Lung (tissue), 12 donors: Measurements from ENCODE around the gene CD59. TPM values are rescaled to one million over a fixed set of nuclear protein-coding genes. Genes with fewer than 3 reads are reported as not detected.

Experiments used
- ATAC-seq: fragments of 200-7000 bp; cut with Tn5 transposase; one replicate; pipeline ENCODE4 v1.9.1; 2020; ENCODE audit warnings: moderate number of reproducible peaks; ENCODE audit not compliant: insufficient read depth, low FRiP score
- DNase-seq, 3 donors: peaks; one replicate each; pipeline ENCODE4 v3.0.0-alpha.2; 2013 to 2017
- H3K27ac ChIP-seq, 2 donors: one replicate each; pipeline ENCODE4 v1.5.1; 2013; ENCODE audit warnings: mild to moderate bottlenecking in 2 of 2, moderate library complexity in 2 of 2, control low read depth in 1 of 2, inconsistent platforms in 1 of 2, low read depth in 1 of 2, low read length in 1 of 2
- H3K27me3 ChIP-seq, 3 donors: one replicate each; pipeline ENCODE4 v1.5.1; 2013; ENCODE audit warnings: low read length in 2 of 3; ENCODE audit not compliant: control insufficient read depth in 3 of 3, insufficient read depth in 3 of 3
- H3K36me3 ChIP-seq, 4 donors: one replicate each; pipeline ENCODE4 v1.5.1; 2013; ENCODE audit warnings: low read length in 4 of 4, mild to moderate bottlenecking in 1 of 4, moderate library complexity in 1 of 4; ENCODE audit not compliant: control insufficient read depth in 4 of 4, insufficient read depth in 4 of 4
- H3K4me1 ChIP-seq, 5 donors: one replicate each; pipeline ENCODE4 v1.5.1; 2013; ENCODE audit warnings: low read length in 5 of 5, mild to moderate bottlenecking in 2 of 5, moderate library complexity in 1 of 5; ENCODE audit not compliant: control insufficient read depth in 5 of 5, insufficient read depth in 5 of 5
- H3K4me3 ChIP-seq: one replicate; pipeline ENCODE4 v1.5.1; 2013; ENCODE audit warnings: mild to moderate bottlenecking, control low read depth, moderate library complexity
- H3K9ac ChIP-seq, 2 donors: one replicate each; pipeline ENCODE4 v1.5.1; 2013; ENCODE audit warnings: low read length in 2 of 2, control low read depth in 1 of 2; ENCODE audit not compliant: insufficient read depth in 1 of 2
- H3K9me3 ChIP-seq, 4 donors: one replicate each; pipeline ENCODE4 v1.5.1; 2013; ENCODE audit warnings: low read length in 3 of 4, mild to moderate bottlenecking in 1 of 4, moderate library complexity in 1 of 4; ENCODE audit not compliant: control insufficient read depth in 4 of 4, insufficient read depth in 3 of 4
- CTCF ChIP-seq: IDR thresholded peaks from 2 replicates; pipeline ENCODE4 v1.5.1; 2012; ENCODE audit warnings: mild to moderate bottlenecking; ENCODE audit errors: control extremely low read depth, extremely low read depth
- WGBS, 2 donors: extraction: QIAGEN DNeasy Blood & Tissue Kit; methylation state at CpG; one replicate each; pipeline ENCODE4 v1.1.7; 2013; 5-methylcytosine and 5-hydroxymethylcytosine counted together
- polyA plus RNA-seq, 2 donors: library from polyadenylated mRNA; stranded (reverse); fragments of 200-250 nt; gene quantifications; one replicate each; pipeline ENCODE4 v1.2.1, GENCODE V29; 2013
- total RNA-seq, 2 donors: library from RNA; depleted of rRNA in 1 of 2; stranded (reverse); fragments of >200 nt in 1 of 2; gene quantifications; one replicate each; pipeline ENCODE4 v1.2.1, GENCODE V29; 2014 to 2021
- donor health status: control.
- donor health status: control.
- donor health status: Bipolar disorder and iron deficiency.
- donor health status: healthy.
- donor health status: DM: yes; HTN: yes; CAD: no.

The CD59 gene
- total and polyA plus RNA-seq, 4 donors, result 215 to 833 (median 539) TPM

GRCh38 chr11:33737362-33737821 lies 1.2 kb upstream of the CD59 start:
- Histone ChIP-seq H3K27me3 (no peaks in the 10 kb centered on the region), H3K27ac (peak overlapping the region; percentile 73 to 98), H3K36me3 (no peaks in the 10 kb centered on the region), H3K4me1 (peaks cover 6 to 33% (median 11%) of the 10 kb centered on the region in 5 donors), H3K9ac (peak overlapping the region in 1 of 2 donors; percentile 88), H3K4me3 (no peak overlapping the region), H3K9me3 (no peaks in the 10 kb centered on the region)
- DNase-seq (peak in 2 of 3 donors; percentile 56 to 67), ATAC-seq (no peak)
- WGBS, 2 donors, result 64 to 75% methylated on average over 3 of the region's 3 CpGs
- no peak for TF ChIP-seq CTCF

GRCh38 chr11:33735271-33736147 lies 714 bp downstream of the CD59 start:
- peaks cover 9 to 42% (median 20%) of the 10 kb centered on the region in 5 donors for H3K4me1 ChIP-seq
- WGBS, 2 donors, result 1% methylated on average over 53 of the region's 53 CpGs
- no peaks in the 10 kb centered on the region for H3K27me3 ChIP-seq
- peak overlapping the region; percentile 68 to 94 for H3K9ac ChIP-seq
- peak overlapping the region; percentile 95 for H3K4me3 ChIP-seq
- ATAC-seq (peak; percentile 16), DNase-seq (peak; percentile 54 to 67 (median 66))
- peaks cover 0 to 3% (median 1%) of the 10 kb centered on the region in 4 donors for H3K36me3 ChIP-seq
- peak overlapping the region; percentile 97 to 98 for H3K27ac ChIP-seq
- TF ChIP-seq CTCF, result no peak
- no peaks in the 10 kb centered on the region for H3K9me3 ChIP-seq

GRCh38 chr11:33734441-33735270 lies 1.6 kb downstream of the CD59 start:
- Histone ChIP-seq H3K27me3 (no peaks in the 10 kb centered on the region), H3K4me1 (peaks cover 10 to 45% (median 25%) of the 10 kb centered on the region in 5 donors), H3K9me3 (no peaks in the 10 kb centered on the region), H3K4me3 (peak overlapping the region; percentile 95), H3K36me3 (peaks cover 0 to 8% (median 3%) of the 10 kb centered on the region in 4 donors), H3K27ac (peak overlapping the region; percentile 97 to 98), H3K9ac (peak overlapping the region; percentile 68 to 94)
- DNase-seq (peak; percentile 51 to 83 (median 76)), ATAC-seq (peak; percentile 15)
- WGBS, 2 donors, result 16 to 31% methylated on average over 15 of the region's 15 CpGs
- no peak for TF ChIP-seq CTCF
